Motor neuron (in vitro differentiated cells): ENCODE results near the gene AZIN2. TPM values are rescaled to one million over a fixed set of nuclear protein-coding genes. Genes with fewer than 3 reads are reported as not detected.

Experiments
- ATAC-seq, 8 experiments: fragments of 200-7000 bp; cut with Tn5 transposase; replicated peaks in 6 of 8; 2 replicates each; pipeline ENCODE4 v1.8.0; 2021; ENCODE audit warnings: mild to moderate bottlenecking in 8 of 8, moderate library complexity in 8 of 8
- H3K27ac ChIP-seq, 2 donors: fragments of 250-450 bp; sonication (Bioruptor Pico); 2 replicates each; pipeline ENCODE4 v1.9.0; 2021; ENCODE audit warnings: antibody characterized with exemption in 2 of 2, mild to moderate bottlenecking in 2 of 2, moderate library complexity in 1 of 2
- H3K4me1 ChIP-seq, 2 donors: fragments of 250-450 bp; sonication (Bioruptor Pico); replicated peaks in 1 of 2; 2 replicates each; pipeline ENCODE4 v1.6.1; 2021; ENCODE audit warnings: antibody characterized with exemption in 2 of 2, mild to moderate bottlenecking in 2 of 2, moderate library complexity in 1 of 2
- H3K4me3 ChIP-seq, 5 donors: fragments of 250-450 bp; sonication (Bioruptor Pico); 2 replicates each; pipeline ENCODE4 v1.9.0; 2021; ENCODE audit warnings: antibody characterized with exemption in 5 of 5, mild to moderate bottlenecking in 5 of 5, moderate library complexity in 4 of 5
- WGBS, 10 experiments: fragments of 450-650 bp; shearing (Covaris generic); methylation state at CpG; one replicate each; pipeline ENCODE4 v1.0.0; 2022; 5-methylcytosine and 5-hydroxymethylcytosine counted together
- in situ Hi-C, 9 experiments: fragments of 400-800 bp; cut with MboI; loops; one replicate each; pipeline ENCODE4 v1.15.0; 2021; ENCODE audit warnings: low sequenced_read_pairs in 9 of 9, low pct_unique_long_range_greater_than_20kb in 2 of 9; ENCODE audit not compliant: unreplicated experiment in 9 of 9
- total RNA-seq, 8 experiments: library from RNA; unstranded; fragments of 300-600 nt; gene quantifications; 2 replicates each; pipeline versions ENCODE4 v1.2.3 to v1.2.4, GENCODE V29; 2022

Gene AZIN2
- total RNA-seq, 8 experiments from 2014 or later: 4.7 to 15.5 (median 11.6) TPM

- Histone ChIP-seq H3K4me1 (peaks cover 23 to 35% of the 10 kb centered on the region in 2 donors), H3K4me3 (no peak overlapping the region), H3K27ac (no peak overlapping the region)
- peak in 1 of 8 experiments; percentile 14 for ATAC-seq
- WGBS, 10 experiments: 17 to 93% (median 60%) methylated on average over 1 to 10 of the region's 14 CpGs; no CpG with 5 or more reads in 2 of the 10 experiments
- in situ Hi-C loops: loop anchor here in 1 of 9 experiments (25.0 kb wide), 1 partner anchor 98 kb away; the partner anchor contains the start of gene ZNF362
Measured at GRCh38 chr1:33163621-33164519, 82.9 kb downstream of the AZIN2 start.

GRCh38 chr1:33165209-33165608 lies 84.3 kb downstream of the AZIN2 start:
- 83 to 100% methylated on average over 1 to 5 of the region's 21 CpGs; no CpG with 5 or more reads in 8 of the 10 experiments for WGBS, 10 experiments
- H3K4me1 ChIP-seq: peaks cover 34 to 46% of the 10 kb centered on the region in 2 donors
- H3K27ac ChIP-seq: no peak overlapping the region
- no peak for ATAC-seq
- H3K4me3 ChIP-seq: no peak overlapping the region
- in situ Hi-C loops: loop anchor here in 1 of 9 experiments (25.0 kb wide), 1 partner anchor 97 kb away; the partner anchor contains the start of gene ZNF362

GRCh38 chr1:33165809-33166208 lies 84.9 kb downstream of the AZIN2 start:
- ATAC-seq: no peak
- in situ Hi-C loops: loop anchor here in 1 of 9 experiments (25.0 kb wide), 1 partner anchor 96 kb away; the partner anchor contains the start of gene ZNF362
- 83 to 100% (median 93%) methylated on average over 1 to 6 of the region's 6 CpGs; no CpG with 5 or more reads in 5 of the 10 experiments for WGBS, 10 experiments
- peaks cover 28 to 42% of the 10 kb centered on the region in 2 donors for H3K4me1 ChIP-seq
- H3K4me3 ChIP-seq: no peak overlapping the region
- H3K27ac ChIP-seq: no peak overlapping the region

- 20 to 100% (median 96%) methylated on average over 1 to 4 of the region's 4 CpGs; no CpG with 5 or more reads in 1 of the 10 experiments for WGBS, 10 experiments
- Histone ChIP-seq H3K4me3 (no peak overlapping the region), H3K27ac (no peak overlapping the region), H3K4me1 (peaks cover 19 to 41% of the 10 kb centered on the region in 2 donors)
- in situ Hi-C loops: loop anchor here in 1 of 9 experiments (25.0 kb wide), 1 partner anchor 94 kb away; the partner anchor contains the start of gene ZNF362
- no peak for ATAC-seq
Measured at GRCh38 chr1:33167650-33168447, 86.9 kb downstream of the AZIN2 start.

GRCh38 chr1:33168556-33169289 lies 87.8 kb downstream of the AZIN2 start:
- Histone ChIP-seq H3K4me3 (no peak overlapping the region), H3K4me1 (peaks cover 15 to 34% of the 10 kb centered on the region in 2 donors), H3K27ac (no peak overlapping the region)
- in situ Hi-C loops: loop anchor here in 1 of 9 experiments (25.0 kb wide), 1 partner anchor 94 kb away; the partner anchor contains the start of gene ZNF362
- WGBS, 10 experiments: 50 to 100% (median 80%) methylated on average over 1 to 9 of the region's 11 CpGs; no CpG with 5 or more reads in 2 of the 10 experiments
- ATAC-seq: peak in 2 of 8 experiments; percentile 1 to 58

GRCh38 chr1:33169290-33170055 lies 88.5 kb downstream of the AZIN2 start:
- in situ Hi-C loops: loop anchor here in 1 of 9 experiments (25.0 kb wide), 1 partner anchor 93 kb away; the partner anchor contains the start of gene ZNF362
- 0 to 59% (median 33%) methylated on average over 1 to 6 of the region's 11 CpGs; no CpG with 5 or more reads in 1 of the 10 experiments for WGBS, 10 experiments
- peak; percentile 38 to 88 (median 74) for ATAC-seq
- H3K27ac ChIP-seq: no peak overlapping the region
- H3K4me3 ChIP-seq: no peak overlapping the region
- H3K4me1 ChIP-seq: peaks cover 11 to 27% of the 10 kb centered on the region in 2 donors

Other genes with a start within 250 kb of the AZIN2 start
- gene FNDC5, start 210.2 kb upstream of the AZIN2 start, total RNA-seq: 100 to 1,000 TPM in 1 of 8 experiments, 10 to 100 TPM in 4, 1 to 10 TPM in 3; 1.0 to 297 (median 49.6) TPM
- 10 to 100 TPM in 4 of 8 experiments, 1 to 10 TPM in 2, under 1 TPM in 2; 0.54 to 22.3 (median 9.0) TPM for gene HPCA, start 194.7 kb upstream of the AZIN2 start, total RNA-seq
- 10 to 100 TPM in 3 of 8 experiments, 1 to 10 TPM in 5; 2.2 to 42.1 (median 8.2) TPM for gene TMEM54, start 179.8 kb upstream of the AZIN2 start, total RNA-seq
- gene RNF19B, start 116.3 kb upstream of the AZIN2 start, total RNA-seq: 10 to 100 TPM in 6 of 8 experiments, 1 to 10 TPM in 2; 6.4 to 26.1 (median 22.3) TPM
- gene AK2, start 44.3 kb upstream of the AZIN2 start, total RNA-seq: 100 to 1,000 TPM; 105 to 219 (median 163) TPM
- 10 to 100 TPM in 3 of 8 experiments, 1 to 10 TPM in 5; 2.5 to 12.6 (median 7.7) TPM for gene TRIM62, start 100.9 kb downstream of the AZIN2 start, total RNA-seq
- gene ZNF362, start 175.3 kb downstream of the AZIN2 start, total RNA-seq: 10 to 100 TPM in 6 of 8 experiments, 1 to 10 TPM in 2; 4.4 to 31.7 (median 25.3) TPM
- under 1 TPM in 2 of 8 experiments, not detected in 6; 0.25 to 0.38 TPM for gene A3GALT2, start 239.9 kb downstream of the AZIN2 start, total RNA-seq